ENCODE results near the gene KLHL35.
"Not testable (repeated sequence)": the region's sequence is repeated elsewhere in the genome, so short reads cannot be mapped to it uniquely, and the experiment has no call there.

The KLHL35 gene

GRCh38 chr11:75388386-75389275 is 44.4 kb downstream of the KLHL35 start:
- DNase-seq (ENCODE audit: low spot score): peak; percentile 72

- DNase-seq (ENCODE audit: low spot score): no peak
These were observed 45.2 kb downstream of the KLHL35 start for GRCh38 chr11:75387736-75388294.

- DNase-seq (ENCODE audit: low spot score): no peak
These were observed 45.9 kb downstream of the KLHL35 start for GRCh38 chr11:75386942-75387630.

- DNase-seq (ENCODE audit: low spot score): peak; percentile 86
These were observed 48.4 kb downstream of the KLHL35 start for GRCh38 chr11:75384438-75385080.

- DNase-seq (ENCODE audit: low spot score): no peak
These were observed 49.8 kb downstream of the KLHL35 start for GRCh38 chr11:75383246-75383645.

GRCh38 chr11:75380716-75381420 is 52.1 kb downstream of the KLHL35 start:
- DNase-seq (ENCODE audit: low spot score): no peak

GRCh38 chr11:75380245-75380644 is 52.8 kb downstream of the KLHL35 start:
- no peak for DNase-seq (ENCODE audit: low spot score)

- not testable (repeated sequence) for DNase-seq (ENCODE audit: low spot score)
These were observed 54.2 kb downstream of the KLHL35 start for GRCh38 chr11:75378776-75379175.

GRCh38 chr11:75376175-75376574 is 56.8 kb downstream of the KLHL35 start:
- no peak for DNase-seq (ENCODE audit: low spot score)

- no peak for DNase-seq (ENCODE audit: low spot score)
These were observed 57.4 kb downstream of the KLHL35 start for GRCh38 chr11:75375626-75376025.

- no peak for DNase-seq (ENCODE audit: low spot score)
These were observed 58.4 kb downstream of the KLHL35 start for GRCh38 chr11:75374646-75375045.

GRCh38 chr11:75373201-75373600 is 59.8 kb downstream of the KLHL35 start:
- no peak for DNase-seq (ENCODE audit: low spot score)
